ENCODE data around the gene NMS. TPM values are rescaled to one million over a fixed set of nuclear protein-coding genes. Genes with fewer than 3 reads are reported as not detected.

Gene NMS
- total and polyA plus RNA-seq, 10 of the 15 experiments (the other 5 are each of a cell fraction or from before 2014, with no cell fraction given) = not detected

DNA sequence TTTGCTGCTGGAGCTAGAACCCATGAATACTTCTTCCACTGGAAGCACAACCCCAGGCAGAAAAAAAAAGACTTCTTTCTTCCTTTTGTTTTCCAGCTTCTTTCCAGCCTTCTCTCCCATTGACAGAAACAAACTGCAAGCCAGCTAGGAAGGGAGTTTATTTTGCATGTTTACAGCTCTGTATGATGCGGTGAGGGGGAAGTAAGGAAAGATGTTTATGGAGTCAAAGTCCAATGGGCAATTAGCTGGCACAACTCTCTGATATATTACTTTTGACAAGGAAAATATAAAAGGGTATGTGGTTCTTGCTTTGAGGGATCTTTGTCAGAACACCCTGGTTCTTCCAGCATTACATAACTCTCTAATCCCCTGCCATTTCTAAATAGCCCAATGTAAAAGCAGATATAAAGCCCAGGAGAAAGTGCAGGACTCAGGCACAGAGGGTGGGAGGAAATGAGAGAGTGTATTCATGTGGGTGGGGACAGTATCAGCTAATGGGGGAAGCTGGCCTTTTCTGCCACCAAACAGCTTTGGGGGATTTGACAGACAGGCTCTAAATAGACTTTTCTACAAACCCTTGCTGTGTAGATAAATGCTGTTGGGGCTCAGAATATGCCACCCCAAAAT, 9.3 kb upstream of the NMS start (continued):
- TF ChIP-seq, protein P1, sequence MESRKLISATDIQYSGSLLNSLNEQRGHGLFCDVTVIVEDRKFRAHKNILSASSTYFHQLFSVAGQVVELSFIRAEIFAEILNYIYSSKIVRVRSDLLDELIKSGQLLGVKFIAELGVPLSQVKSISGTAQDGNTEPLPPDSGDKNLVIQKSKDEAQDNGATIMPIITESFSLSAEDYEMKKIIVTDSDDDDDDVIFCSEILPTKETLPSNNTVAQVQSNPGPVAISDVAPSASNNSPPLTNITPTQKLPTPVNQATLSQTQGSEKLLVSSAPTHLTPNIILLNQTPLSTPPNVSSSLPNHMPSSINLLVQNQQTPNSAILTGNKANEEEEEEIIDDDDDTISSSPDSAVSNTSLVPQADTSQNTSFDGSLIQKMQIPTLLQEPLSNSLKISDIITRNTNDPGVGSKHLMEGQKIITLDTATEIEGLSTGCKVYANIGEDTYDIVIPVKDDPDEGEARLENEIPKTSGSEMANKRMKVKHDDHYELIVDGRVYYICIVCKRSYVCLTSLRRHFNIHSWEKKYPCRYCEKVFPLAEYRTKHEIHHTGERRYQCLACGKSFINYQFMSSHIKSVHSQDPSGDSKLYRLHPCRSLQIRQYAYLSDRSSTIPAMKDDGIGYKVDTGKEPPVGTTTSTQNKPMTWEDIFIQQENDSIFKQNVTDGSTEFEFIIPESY (IDR thresholded peaks at IDR 0.05) = no peak
- TF ChIP-seq RB1 (IDR thresholded peaks at IDR 0.05; ENCODE audit: borderline replicate concordance) (no peak), ASH2L (IDR thresholded peaks at IDR 0.05; ENCODE audit: borderline replicate concordance, low read depth) (no peak), HDGF (IDR thresholded peaks at IDR 0.05) (no peak), ZNF622 (IDR thresholded peaks at IDR 0.05) (no peak), PAX5 (IDR thresholded peaks at IDR 0.05; ENCODE audit: borderline replicate concordance, low read depth, low read length) (no peak)
- TF ChIP-seq, protein P2, sequence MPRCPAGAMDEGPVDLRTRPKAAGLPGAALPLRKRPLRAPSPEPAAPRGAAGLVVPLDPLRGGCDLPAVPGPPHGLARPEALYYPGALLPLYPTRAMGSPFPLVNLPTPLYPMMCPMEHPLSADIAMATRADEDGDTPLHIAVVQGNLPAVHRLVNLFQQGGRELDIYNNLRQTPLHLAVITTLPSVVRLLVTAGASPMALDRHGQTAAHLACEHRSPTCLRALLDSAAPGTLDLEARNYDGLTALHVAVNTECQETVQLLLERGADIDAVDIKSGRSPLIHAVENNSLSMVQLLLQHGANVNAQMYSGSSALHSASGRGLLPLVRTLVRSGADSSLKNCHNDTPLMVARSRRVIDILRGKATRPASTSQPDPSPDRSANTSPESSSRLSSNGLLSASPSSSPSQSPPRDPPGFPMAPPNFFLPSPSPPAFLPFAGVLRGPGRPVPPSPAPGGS (IDR thresholded peaks at IDR 0.05; ENCODE audit: borderline replicate concordance, insufficient read depth, low read depth, low read length, poor library complexity, severe bottlenecking) = no peak
- TF ChIP-seq, protein P3, sequence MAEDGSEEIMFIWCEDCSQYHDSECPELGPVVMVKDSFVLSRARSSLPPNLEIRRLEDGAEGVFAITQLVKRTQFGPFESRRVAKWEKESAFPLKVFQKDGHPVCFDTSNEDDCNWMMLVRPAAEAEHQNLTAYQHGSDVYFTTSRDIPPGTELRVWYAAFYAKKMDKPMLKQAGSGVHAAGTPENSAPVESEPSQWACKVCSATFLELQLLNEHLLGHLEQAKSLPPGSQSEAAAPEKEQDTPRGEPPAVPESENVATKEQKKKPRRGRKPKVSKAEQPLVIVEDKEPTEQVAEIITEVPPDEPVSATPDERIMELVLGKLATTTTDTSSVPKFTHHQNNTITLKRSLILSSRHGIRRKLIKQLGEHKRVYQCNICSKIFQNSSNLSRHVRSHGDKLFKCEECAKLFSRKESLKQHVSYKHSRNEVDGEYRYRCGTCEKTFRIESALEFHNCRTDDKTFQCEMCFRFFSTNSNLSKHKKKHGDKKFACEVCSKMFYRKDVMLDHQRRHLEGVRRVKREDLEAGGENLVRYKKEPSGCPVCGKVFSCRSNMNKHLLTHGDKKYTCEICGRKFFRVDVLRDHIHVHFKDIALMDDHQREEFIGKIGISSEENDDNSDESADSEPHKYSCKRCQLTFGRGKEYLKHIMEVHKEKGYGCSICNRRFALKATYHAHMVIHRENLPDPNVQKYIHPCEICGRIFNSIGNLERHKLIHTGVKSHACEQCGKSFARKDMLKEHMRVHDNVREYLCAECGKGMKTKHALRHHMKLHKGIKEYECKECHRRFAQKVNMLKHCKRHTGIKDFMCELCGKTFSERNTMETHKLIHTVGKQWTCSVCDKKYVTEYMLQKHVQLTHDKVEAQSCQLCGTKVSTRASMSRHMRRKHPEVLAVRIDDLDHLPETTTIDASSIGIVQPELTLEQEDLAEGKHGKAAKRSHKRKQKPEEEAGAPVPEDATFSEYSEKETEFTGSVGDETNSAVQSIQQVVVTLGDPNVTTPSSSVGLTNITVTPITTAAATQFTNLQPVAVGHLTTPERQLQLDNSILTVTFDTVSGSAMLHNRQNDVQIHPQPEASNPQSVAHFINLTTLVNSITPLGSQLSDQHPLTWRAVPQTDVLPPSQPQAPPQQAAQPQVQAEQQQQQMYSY (CRISPR knock-in tag; IDR thresholded peaks at IDR 0.05) = no peak
